ENCODE results near the gene EEF1AKMT1. TPM values are rescaled to one million over a fixed set of nuclear protein-coding genes. Genes with fewer than 3 reads are reported as not detected.

Gene EEF1AKMT1
- total and polyA plus RNA-seq, 12 donors = 6.1 to 10.2 (median 8.3) TPM

GRCh38 chr13:20799726-20800416 lies 26.1 kb upstream of the EEF1AKMT1 start:
- DNase-seq (no peak), ATAC-seq (peak in 2 of 8 donors; percentile 25 to 70)
- WGBS, 2 donors = 51 to 64% methylated on average over 6 of the region's 6 CpGs
- Histone ChIP-seq H3K9me3 (no peaks in the 10 kb centered on the region), H3K4me1 (peaks cover 0 to 25% (median 9%) of the 10 kb centered on the region in 9 donors), H3K27me3 (no peaks in the 10 kb centered on the region), H3K36me3 (peaks cover 0 to 80% (median 28%) of the 10 kb centered on the region in 9 donors), H3K27ac (no peak overlapping the region), H3K4me3 (no peak overlapping the region)
- intact Hi-C loops (cut with DNase I) = no loop called here
- no peak for TF ChIP-seq CTCF (IDR thresholded peaks at IDR 0.05)

GRCh38 chr13:20798027-20798426 lies 24.3 kb upstream of the EEF1AKMT1 start:
- DNase-seq (no peak), ATAC-seq (peak in 4 of 8 donors; percentile 13 to 47 (median 36))
- H3K27ac ChIP-seq = peak overlapping the region in 1 of 10 donors; percentile 27
- H3K27me3 ChIP-seq = no peaks in the 10 kb centered on the region
- H3K4me3 ChIP-seq = no peak overlapping the region
- peaks cover 0 to 25% (median 9%) of the 10 kb centered on the region in 9 donors for H3K4me1 ChIP-seq
- no peak for TF ChIP-seq CTCF (IDR thresholded peaks at IDR 0.05)
- peaks cover 0 to 95% (median 39%) of the 10 kb centered on the region in 9 donors for H3K36me3 ChIP-seq
- 71 to 75% methylated on average over 4 of the region's 4 CpGs for WGBS, 2 donors
- intact Hi-C loops (cut with DNase I) = no loop called here
- H3K9me3 ChIP-seq = no peaks in the 10 kb centered on the region

DNA sequence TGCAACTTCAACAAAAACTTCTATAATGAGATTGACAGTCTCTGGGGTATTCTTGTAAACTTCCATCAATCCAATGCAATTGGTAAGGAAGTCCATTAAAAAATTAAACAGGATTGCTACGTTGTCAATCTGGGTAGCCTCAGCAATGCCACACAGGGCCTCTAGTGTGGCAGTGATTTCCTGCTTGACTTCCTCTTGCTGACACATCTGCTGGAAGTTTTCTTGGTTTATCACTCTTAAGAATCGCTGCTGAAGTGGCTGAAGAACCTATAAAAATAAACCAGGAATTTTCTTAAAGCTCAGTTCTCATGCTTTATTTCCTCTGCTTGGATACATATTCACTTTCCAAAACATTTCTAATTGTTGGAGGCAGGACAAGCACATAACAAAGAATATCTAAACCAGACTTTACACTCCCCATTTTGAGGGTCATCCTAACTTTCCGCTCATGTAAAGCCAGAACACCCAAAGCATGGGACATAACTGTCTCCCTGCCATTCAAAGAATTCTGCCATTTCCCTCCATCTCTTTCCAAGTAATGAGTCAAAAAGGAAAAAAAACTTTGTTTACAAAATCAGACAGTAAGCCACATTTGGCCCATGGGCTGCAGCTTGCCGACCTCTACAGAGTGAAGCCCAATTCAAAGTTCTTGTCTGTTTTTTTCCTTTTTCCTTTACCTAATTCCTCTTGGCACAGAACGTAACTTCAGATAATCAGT lies 23.2 kb upstream of the EEF1AKMT1 start:
- intact Hi-C loops (cut with DNase I) = no loop called here
- H3K9me3 ChIP-seq = no peaks in the 10 kb centered on the region
- no peak for DNase-seq
- TF ChIP-seq CTCF (IDR thresholded peaks at IDR 0.05) = no peak
- H3K4me3 ChIP-seq = no peak overlapping the region
- no peaks in the 10 kb centered on the region for H3K27me3 ChIP-seq
- 54 to 59% methylated on average over 5 of the region's 5 CpGs for WGBS, 2 donors
- H3K36me3 ChIP-seq = peaks cover 0 to 99% (median 39%) of the 10 kb centered on the region in 9 donors
- peak overlapping the region in 2 of 10 donors; percentile 4 to 27 for H3K27ac ChIP-seq
- ATAC-seq = peak in 1 of 8 donors; percentile 10
- H3K4me1 ChIP-seq = peaks cover 0 to 23% (median 9%) of the 10 kb centered on the region in 9 donors

DNA sequence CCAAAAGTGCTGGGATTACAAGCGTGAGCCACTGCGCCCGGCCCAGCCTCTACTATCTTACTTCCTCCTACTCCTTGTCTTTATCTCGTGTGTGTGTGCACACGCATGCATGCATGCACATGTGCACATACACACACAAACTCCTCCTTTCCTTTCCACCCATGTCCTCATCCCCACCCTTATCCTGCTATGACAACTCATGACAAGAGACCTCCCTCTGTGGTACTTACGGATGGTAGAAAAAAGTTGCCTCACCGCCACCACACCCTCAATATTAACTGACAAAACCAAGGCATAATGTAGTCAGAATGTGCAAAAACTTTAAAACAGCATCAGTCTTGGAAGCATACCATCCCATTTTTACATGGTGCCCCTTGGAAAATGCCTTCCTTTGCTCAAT lies 15.9 kb upstream of the EEF1AKMT1 start:
- no peaks in the 10 kb centered on the region for H3K27me3 ChIP-seq

More for the DNA sequence above, 15.9 kb upstream of the EEF1AKMT1 start:
- peaks cover 0 to 92% (median 25%) of the 10 kb centered on the region in 9 donors for H3K36me3 ChIP-seq
- TF ChIP-seq CTCF (IDR thresholded peaks at IDR 0.05) = no peak
- no peak for ATAC-seq
- no peak overlapping the region for H3K4me3 ChIP-seq
- 96% methylated on average over 7 of the region's 7 CpGs for WGBS, 2 donors
- peaks cover 0 to 13% (median 0%) of the 10 kb centered on the region in 9 donors for H3K4me1 ChIP-seq
- intact Hi-C loops (cut with DNase I) = no loop called here
- no peak overlapping the region for H3K27ac ChIP-seq
- no peak for DNase-seq
- no peaks in the 10 kb centered on the region for H3K9me3 ChIP-seq
